OCI-LY1 (cell line): ENCODE measurements around the gene CLDND2.

Source experiments
- EZH2 ChIP-seq: fragments of 200-600 bp; sonication (generic), shearing (Covaris generic); IDR thresholded peaks from 2 replicates; pipeline ENCODE4 v1.8.0; 2017; ENCODE audit warnings: borderline replicate concordance, mixed run types, mild to moderate bottlenecking, antibody characterized with exemption, low read length, moderate library complexity, mixed read lengths
- TF ChIP-seq, protein P1 (sequence below): fragments of 200-600 bp; sonication (generic), shearing (Covaris generic); IDR thresholded peaks from 2 replicates; pipeline ENCODE4 v1.5.1; 2017; ENCODE audit warnings: mild to moderate bottlenecking, antibody characterized with exemption, low read length, moderate library complexity, mixed read lengths

- TF ChIP-seq, protein P1, sequence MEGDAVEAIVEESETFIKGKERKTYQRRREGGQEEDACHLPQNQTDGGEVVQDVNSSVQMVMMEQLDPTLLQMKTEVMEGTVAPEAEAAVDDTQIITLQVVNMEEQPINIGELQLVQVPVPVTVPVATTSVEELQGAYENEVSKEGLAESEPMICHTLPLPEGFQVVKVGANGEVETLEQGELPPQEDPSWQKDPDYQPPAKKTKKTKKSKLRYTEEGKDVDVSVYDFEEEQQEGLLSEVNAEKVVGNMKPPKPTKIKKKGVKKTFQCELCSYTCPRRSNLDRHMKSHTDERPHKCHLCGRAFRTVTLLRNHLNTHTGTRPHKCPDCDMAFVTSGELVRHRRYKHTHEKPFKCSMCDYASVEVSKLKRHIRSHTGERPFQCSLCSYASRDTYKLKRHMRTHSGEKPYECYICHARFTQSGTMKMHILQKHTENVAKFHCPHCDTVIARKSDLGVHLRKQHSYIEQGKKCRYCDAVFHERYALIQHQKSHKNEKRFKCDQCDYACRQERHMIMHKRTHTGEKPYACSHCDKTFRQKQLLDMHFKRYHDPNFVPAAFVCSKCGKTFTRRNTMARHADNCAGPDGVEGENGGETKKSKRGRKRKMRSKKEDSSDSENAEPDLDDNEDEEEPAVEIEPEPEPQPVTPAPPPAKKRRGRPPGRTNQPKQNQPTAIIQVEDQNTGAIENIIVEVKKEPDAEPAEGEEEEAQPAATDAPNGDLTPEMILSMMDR: no peak
- TF ChIP-seq EZH2: no peak
Observed at GRCh38 chr19:51375504-51376221, 6.9 kb upstream of the CLDND2 start.
